ENCODE measurements around the gene ZNF488. TPM values are rescaled to one million over a fixed set of nuclear protein-coding genes. Genes with fewer than 3 reads are reported as not detected.

Gene ZNF488
- polyA plus RNA-seq, 1 of the 3 experiments (the other 2 are of a cell fraction) = 0.59 TPM

GRCh38 chr10:47425813-47426419 is 41.8 kb upstream of the ZNF488 start:
- DNase-seq = no peak
- Histone ChIP-seq H3K9ac (no peak overlapping the region), H3K27ac (ENCODE audit: low read depth in 2 of 2, low read length in 1 of 2) (no peak overlapping the region), H3K9me2 (no peaks in the 10 kb centered on the region), H3K36me3 (replicated peaks in 1 of 2; ENCODE audit: control insufficient read depth in 1 of 2, insufficient read depth in 2 of 2, low read length in 1 of 2) (no peaks in the 10 kb centered on the region), H3K79me2 (ENCODE audit: insufficient read depth) (no peaks in the 10 kb centered on the region), H3K4me2 (no peak overlapping the region), H3F3A (replicated peaks; ENCODE audit: insufficient read depth) (peaks cover 2% of the 10 kb centered on the region), H4K20me1 (ENCODE audit: insufficient read depth) (no peaks in the 10 kb centered on the region), H3K9me3 (no peaks in the 10 kb centered on the region), H3K4me3 (ENCODE audit: low read depth in 2 of 2, low read length in 1 of 2) (no peak overlapping the region), H3K4me1 (ENCODE audit: control insufficient read depth in 1 of 2, insufficient read depth in 2 of 2, low read depth in 1 of 2, low read length in 1 of 2) (no peaks in the 10 kb centered on the region; a peak in 1 of 4 replicates), H3K27me3 (ENCODE audit: insufficient read depth) (0 out of 2 replicates have a peak, but pooled peaks cover 15% of the 10 kb centered on the region), H2AFZ (ENCODE audit: low read depth) (no peak overlapping the region)
- POLR2A ChIA-PET = no interaction called here
- CTCF ChIA-PET = no interaction called here
- no peak for TF ChIP-seq ZBTB33 (IDR thresholded peaks at IDR 0.05; ENCODE audit: borderline replicate concordance, low read depth)
- TF ChIP-seq TCF12 (IDR thresholded peaks at IDR 0.05) = no peak
- no peak for TF ChIP-seq FOSL2 (IDR thresholded peaks at IDR 0.05; ENCODE audit: borderline replicate concordance, low read depth)
- no peak for TF ChIP-seq RAD21 (IDR thresholded peaks at IDR 0.05; ENCODE audit: low read length)
- no peak for TF ChIP-seq MXI1 (IDR thresholded peaks at IDR 0.05; ENCODE audit: low read depth, low read length)
- no peak for TF ChIP-seq MEF2A (IDR thresholded peaks at IDR 0.05; ENCODE audit: borderline replicate concordance, low read depth)
- TF ChIP-seq FOXJ3 (CRISPR knock-in tag; IDR thresholded peaks at IDR 0.05) = no peak
- no peak for TF ChIP-seq POLR2AphosphoS5 (IDR thresholded peaks at IDR 0.05; ENCODE audit: low read depth, low read length)
- TF ChIP-seq REST (IDR thresholded peaks at IDR 0.05; ENCODE audit: low read depth, low read length) = no peak
- no peak for TF ChIP-seq FOXM1 (IDR thresholded peaks at IDR 0.05; ENCODE audit: low read depth)
- TF ChIP-seq CTCF (IDR thresholded peaks at IDR 0.05) = no peak
- TF ChIP-seq SIN3A (IDR thresholded peaks at IDR 0.05; ENCODE audit: borderline replicate concordance, low read depth, low read length) = no peak
- no peak for TF ChIP-seq IRF3 (IDR thresholded peaks at IDR 0.05; ENCODE audit: low read depth, low read length)
- no peak for TF ChIP-seq RCOR1 (IDR thresholded peaks at IDR 0.05; ENCODE audit: low read length)
- TF ChIP-seq USF2 (IDR thresholded peaks at IDR 0.05; ENCODE audit: borderline replicate concordance, low read depth, low read length) = no peak
- no peak for TF ChIP-seq MAX (IDR thresholded peaks at IDR 0.05; ENCODE audit: low read depth)
- TF ChIP-seq PBX3 (IDR thresholded peaks at IDR 0.05) = no peak
- no peak for TF ChIP-seq SMC3 (IDR thresholded peaks at IDR 0.05; ENCODE audit: low read depth, low read length)
- TF ChIP-seq RXRA (IDR thresholded peaks at IDR 0.05; ENCODE audit: borderline replicate concordance, low read depth) = no peak
- TF ChIP-seq TEAD4 (IDR thresholded peaks at IDR 0.05; ENCODE audit: borderline replicate concordance, insufficient read depth) = no peak
- WGBS (ENCODE audit: low lambda C conversion rate) = 81% methylated on average over 3 of the region's 4 CpGs
